Measurements from ENCODE around the gene CACNG4.
A peak's percentile ranks its signal among the peaks of the same experiment; 100 is the strongest.

CACNG4 gene

GRCh38 chr17:66963909-66964771 is at the start of gene CACNG4:
Gene CACNG4 (plus strand): TSS chr17:66964707. CDS start chr17:66964912, 205 bp downstream.
- Mint-ChIP-seq H3K9me3 (peaks cover 2% of the 10 kb centered on the region), H3K4me3 (peak within 1 kb of the TSS; percentile 64), H3K27me3 (peaks cover 30% of the 10 kb centered on the region), H3K36me3 (peaks cover 2% of the 10 kb centered on the region), H3K27ac (no peak within 1 kb of the TSS), H3K4me1 (peaks cover 3% of the 10 kb centered on the region)
- ATAC-seq (ENCODE audit: low read depth) (no peak), DNase-seq (ENCODE audit: low spot score in 2 of 2) (no peak)

- ATAC-seq (ENCODE audit: low read depth): no peak
- H3K36me3 Mint-ChIP-seq: no peaks in the 10 kb centered on the region
- H3K4me1 Mint-ChIP-seq: no peaks in the 10 kb centered on the region
- no peak overlapping the region for H3K27ac Mint-ChIP-seq
- no peak for DNase-seq (ENCODE audit: low spot score in 2 of 2)
- H3K4me3 Mint-ChIP-seq: no peak overlapping the region
- peaks cover 22% of the 10 kb centered on the region for H3K27me3 Mint-ChIP-seq
- H3K9me3 Mint-ChIP-seq: peaks cover 5% of the 10 kb centered on the region
These were observed 49.3 kb upstream of the CACNG4 start for GRCh38 chr17:66915204-66915611.

GRCh38 chr17:66915792-66916191 is 48.7 kb upstream of the CACNG4 start:
- Mint-ChIP-seq H3K4me3 (no peak overlapping the region), H3K36me3 (no peaks in the 10 kb centered on the region), H3K9me3 (peaks cover 6% of the 10 kb centered on the region), H3K4me1 (no peaks in the 10 kb centered on the region), H3K27me3 (peaks cover 22% of the 10 kb centered on the region), H3K27ac (no peak overlapping the region)
- no peak for ATAC-seq (ENCODE audit: low read depth)
- DNase-seq (ENCODE audit: low spot score in 2 of 2): no peak

GRCh38 chr17:66916946-66917345 is 47.6 kb upstream of the CACNG4 start:
- Mint-ChIP-seq H3K9me3 (peaks cover 8% of the 10 kb centered on the region), H3K4me1 (no peaks in the 10 kb centered on the region), H3K27me3 (peaks cover 22% of the 10 kb centered on the region), H3K36me3 (no peaks in the 10 kb centered on the region), H3K4me3 (no peak overlapping the region), H3K27ac (no peak overlapping the region)
- no peak for ATAC-seq (ENCODE audit: low read depth)
- no peak for DNase-seq (ENCODE audit: low spot score in 2 of 2)

GRCh38 chr17:66918896-66919295 is 45.6 kb upstream of the CACNG4 start:
- ATAC-seq (ENCODE audit: low read depth): no peak
- H3K4me3 Mint-ChIP-seq: no peak overlapping the region
- H3K27me3 Mint-ChIP-seq: peaks cover 17% of the 10 kb centered on the region
- peaks cover 8% of the 10 kb centered on the region for H3K9me3 Mint-ChIP-seq
- H3K4me1 Mint-ChIP-seq: no peaks in the 10 kb centered on the region
- no peaks in the 10 kb centered on the region for H3K36me3 Mint-ChIP-seq
- no peak overlapping the region for H3K27ac Mint-ChIP-seq
- no peak for DNase-seq (ENCODE audit: low spot score in 2 of 2)

- Mint-ChIP-seq H3K4me1 (no peaks in the 10 kb centered on the region), H3K36me3 (no peaks in the 10 kb centered on the region), H3K9me3 (peaks cover 8% of the 10 kb centered on the region), H3K27me3 (peaks cover 14% of the 10 kb centered on the region), H3K4me3 (no peak overlapping the region), H3K27ac (no peak overlapping the region)
- no peak for ATAC-seq (ENCODE audit: low read depth)
- no peak for DNase-seq (ENCODE audit: low spot score in 2 of 2)
These were observed 44.1 kb upstream of the CACNG4 start for GRCh38 chr17:66920435-66920834.

GRCh38 chr17:66920950-66921349 is 43.6 kb upstream of the CACNG4 start:
- H3K4me3 Mint-ChIP-seq: no peak overlapping the region
- peaks cover 5% of the 10 kb centered on the region for H3K9me3 Mint-ChIP-seq
- DNase-seq (ENCODE audit: low spot score in 2 of 2) (no peak), ATAC-seq (ENCODE audit: low read depth) (no peak)
- H3K27ac Mint-ChIP-seq: no peak overlapping the region
- peaks cover 12% of the 10 kb centered on the region for H3K27me3 Mint-ChIP-seq
- no peaks in the 10 kb centered on the region for H3K36me3 Mint-ChIP-seq
- H3K4me1 Mint-ChIP-seq: no peaks in the 10 kb centered on the region

- no peaks in the 10 kb centered on the region for H3K4me1 Mint-ChIP-seq
- no peak overlapping the region for H3K27ac Mint-ChIP-seq
- DNase-seq (ENCODE audit: low spot score in 2 of 2) (no peak), ATAC-seq (ENCODE audit: low read depth) (no peak)
- no peaks in the 10 kb centered on the region for H3K36me3 Mint-ChIP-seq
- H3K4me3 Mint-ChIP-seq: no peak overlapping the region
- H3K9me3 Mint-ChIP-seq: peaks cover 4% of the 10 kb centered on the region
- peaks cover 7% of the 10 kb centered on the region for H3K27me3 Mint-ChIP-seq
These were observed 40.6 kb upstream of the CACNG4 start for GRCh38 chr17:66923886-66924285.

GRCh38 chr17:66925811-66926500 is 38.6 kb upstream of the CACNG4 start:
- Mint-ChIP-seq H3K27me3 (peaks cover 6% of the 10 kb centered on the region), H3K4me1 (no peaks in the 10 kb centered on the region), H3K9me3 (peaks cover 2% of the 10 kb centered on the region), H3K27ac (no peak overlapping the region), H3K36me3 (no peaks in the 10 kb centered on the region), H3K4me3 (no peak overlapping the region)
- ATAC-seq (ENCODE audit: low read depth): no peak
- DNase-seq (ENCODE audit: low spot score in 2 of 2): no peak

- H3K27me3 Mint-ChIP-seq: peaks cover 6% of the 10 kb centered on the region
- no peak overlapping the region for H3K4me3 Mint-ChIP-seq
- no peak for ATAC-seq (ENCODE audit: low read depth)
- H3K9me3 Mint-ChIP-seq: no peaks in the 10 kb centered on the region
- DNase-seq (ENCODE audit: low spot score in 2 of 2): no peak
- no peak overlapping the region for H3K27ac Mint-ChIP-seq
- no peaks in the 10 kb centered on the region for H3K36me3 Mint-ChIP-seq
- no peaks in the 10 kb centered on the region for H3K4me1 Mint-ChIP-seq
These were observed 35.6 kb upstream of the CACNG4 start for GRCh38 chr17:66928949-66929348.

- H3K27ac Mint-ChIP-seq: no peak overlapping the region
- no peaks in the 10 kb centered on the region for H3K9me3 Mint-ChIP-seq
- H3K36me3 Mint-ChIP-seq: no peaks in the 10 kb centered on the region
- H3K27me3 Mint-ChIP-seq: peaks cover 4% of the 10 kb centered on the region
- no peaks in the 10 kb centered on the region for H3K4me1 Mint-ChIP-seq
- ATAC-seq (ENCODE audit: low read depth) (no peak), DNase-seq (ENCODE audit: low spot score in 2 of 2) (no peak)
- no peak overlapping the region for H3K4me3 Mint-ChIP-seq
These were observed 34.9 kb upstream of the CACNG4 start for GRCh38 chr17:66929591-66929990.

- no peaks in the 10 kb centered on the region for H3K4me1 Mint-ChIP-seq
- H3K4me3 Mint-ChIP-seq: no peak overlapping the region
- no peak for ATAC-seq (ENCODE audit: low read depth)
- no peaks in the 10 kb centered on the region for H3K36me3 Mint-ChIP-seq
- DNase-seq (ENCODE audit: low spot score in 2 of 2): no peak
- H3K9me3 Mint-ChIP-seq: peaks cover 2% of the 10 kb centered on the region
- no peak overlapping the region for H3K27ac Mint-ChIP-seq
- H3K27me3 Mint-ChIP-seq: no peaks in the 10 kb centered on the region
These were observed 33.6 kb upstream of the CACNG4 start for GRCh38 chr17:66930933-66931332.

GRCh38 chr17:66932311-66932710 is 32.2 kb upstream of the CACNG4 start:
- H3K27me3 Mint-ChIP-seq: no peaks in the 10 kb centered on the region
- H3K4me3 Mint-ChIP-seq: no peak overlapping the region
- H3K4me1 Mint-ChIP-seq: no peaks in the 10 kb centered on the region
- ATAC-seq (ENCODE audit: low read depth) (no peak), DNase-seq (ENCODE audit: low spot score in 2 of 2) (no peak)
- no peaks in the 10 kb centered on the region for H3K36me3 Mint-ChIP-seq
- no peak overlapping the region for H3K27ac Mint-ChIP-seq
- peaks cover 4% of the 10 kb centered on the region for H3K9me3 Mint-ChIP-seq

- peaks cover 13% of the 10 kb centered on the region for H3K9me3 Mint-ChIP-seq
- DNase-seq (ENCODE audit: low spot score in 2 of 2): no peak
- no peaks in the 10 kb centered on the region for H3K4me1 Mint-ChIP-seq
- H3K27me3 Mint-ChIP-seq: peaks cover 9% of the 10 kb centered on the region
- no peak for ATAC-seq (ENCODE audit: low read depth)
- no peak overlapping the region for H3K27ac Mint-ChIP-seq
- peaks cover 3% of the 10 kb centered on the region for H3K36me3 Mint-ChIP-seq
- no peak overlapping the region for H3K4me3 Mint-ChIP-seq
These were observed 30.5 kb upstream of the CACNG4 start for GRCh38 chr17:66934040-66934439.
